Endodermal cell (in vitro differentiated cells): ENCODE measurements around the gene KDM2A. TPM values are rescaled to one million over a fixed set of nuclear protein-coding genes. Genes with fewer than 3 reads are reported as not detected.

Experiments
- DNase-seq: peaks from one replicate; pipeline ENCODE4 v3.0.0-alpha.2; 2017
- H3K27ac ChIP-seq: 2 replicates; pipeline ENCODE4 v1.5.1; 2013; ENCODE audit warnings: mild to moderate bottlenecking, low read depth, low read length, moderate library complexity
- H3K27me3 ChIP-seq: 2 replicates; pipeline ENCODE4 v1.6.1; 2013; ENCODE audit warnings: mild to moderate bottlenecking, low read length, moderate library complexity; ENCODE audit not compliant: insufficient read depth, control insufficient read depth, poor library complexity, severe bottlenecking
- H3K36me3 ChIP-seq: 2 replicates; pipeline ENCODE4 v1.7.0; 2013; ENCODE audit warnings: mild to moderate bottlenecking, low read length, moderate library complexity; ENCODE audit not compliant: control insufficient read depth, insufficient read depth
- H3K4me1 ChIP-seq: one replicate; pipeline ENCODE4 v1.7.0; 2013; ENCODE audit warnings: low read length; ENCODE audit not compliant: control insufficient read depth, insufficient read depth
- H3K4me3 ChIP-seq: 2 replicates; pipeline ENCODE4 v1.5.1; 2013; ENCODE audit warnings: mild to moderate bottlenecking, low read length, moderate library complexity
- H3K9ac ChIP-seq: 2 replicates; pipeline ENCODE4 v1.6.1; 2013; ENCODE audit warnings: mild to moderate bottlenecking, low read length, moderate library complexity; ENCODE audit not compliant: poor library complexity, severe bottlenecking; ENCODE audit errors: extremely low read depth
- H3K9me3 ChIP-seq: 2 replicates; pipeline ENCODE4 v1.6.1; 2013; ENCODE audit warnings: mild to moderate bottlenecking, low read length, moderate library complexity; ENCODE audit not compliant: control insufficient read depth
- H3K27ac Mint-ChIP-seq: 2 replicates; pipeline ENCODE4 v1.8.0; 2020; ENCODE audit warnings: mixed read lengths
- H3K27me3 Mint-ChIP-seq: 2 replicates; pipeline ENCODE4 v1.8.0; 2021; ENCODE audit warnings: mild to moderate bottlenecking, mixed read lengths; ENCODE audit not compliant: insufficient read depth
- H3K36me3 Mint-ChIP-seq: 2 replicates; pipeline ENCODE4 v1.8.0; 2020; ENCODE audit warnings: low read depth, mixed read lengths
- H3K4me1 Mint-ChIP-seq: 2 replicates; pipeline ENCODE4 v1.8.0; 2020; ENCODE audit warnings: mixed read lengths
- H3K4me3 Mint-ChIP-seq: 2 replicates; pipeline ENCODE4 v1.8.0; 2020; ENCODE audit warnings: mild to moderate bottlenecking, moderate library complexity, mixed read lengths
- H3K9me3 Mint-ChIP-seq: 2 replicates; pipeline ENCODE4 v1.8.0; 2020; ENCODE audit warnings: mild to moderate bottlenecking, mixed read lengths
- CTCF ChIP-seq: fragments of 200-600 bp; sonication (generic); conservative IDR thresholded peaks from 2 replicates; pipeline ENCODE4 v1.5.0; 2021; ENCODE audit warnings: antibody characterized with exemption, mild to moderate bottlenecking
- WGBS, 2 experiments: methylation state at CpG; one replicate each; pipeline versions ENCODE4 v1.1.5 to v1.1.7; 2013; ENCODE audit warnings: missing lambda C conversion rate in 2 of 2, mixed read lengths in 1 of 2; ENCODE audit not compliant: insufficient coverage in 1 of 2, insufficient read length in 1 of 2; 5-methylcytosine and 5-hydroxymethylcytosine counted together
- total RNA-seq, 2 donors: library from RNA; stranded (reverse); fragmentation: NEBNext Ultra II Directional in 1 of 2; extraction: Animal tissue kit (Norgen Biotek cat#: 25700) in 1 of 2; gene quantifications; 2 replicates in 1 of 2; 3 replicates in 1 of 2; pipeline ENCODE4 v1.2.1, GENCODE V29; 2021

The KDM2A gene
- total RNA-seq, 2 donors from 2014 or later, result 59.4 to 75.4 TPM

DNA sequence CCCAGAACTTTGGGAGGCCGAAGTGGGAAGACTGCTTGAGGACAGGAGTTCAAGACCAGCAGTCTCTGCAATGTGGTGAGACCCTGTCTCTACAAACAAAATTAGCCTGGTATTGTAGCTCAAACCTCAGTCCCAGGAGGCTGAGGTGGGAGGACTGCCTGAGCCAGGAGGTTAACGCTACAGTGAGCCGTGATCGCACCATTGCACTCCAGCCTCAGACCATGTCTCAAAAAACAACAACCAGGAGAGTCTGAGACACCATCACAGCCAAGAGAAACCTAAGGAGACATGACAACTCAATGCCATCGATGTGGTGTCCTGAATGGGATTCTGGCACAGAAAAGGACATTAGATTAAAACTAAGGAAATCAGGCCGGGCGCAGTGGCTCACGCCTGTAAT lies 28.3 kb upstream of the KDM2A start:
- Histone ChIP-seq H3K36me3 (no peaks in the 10 kb centered on the region), H3K9ac (no peak overlapping the region), H3K4me1 (no peaks in the 10 kb centered on the region), H3K4me3 (no peak overlapping the region), H3K9me3 (no peaks in the 10 kb centered on the region), H3K27ac (no peak overlapping the region), H3K27me3 (no peaks in the 10 kb centered on the region)
- H3K9me3 Mint-ChIP-seq, result no peaks in the 10 kb centered on the region
- no peaks in the 10 kb centered on the region for H3K27me3 Mint-ChIP-seq
- no peak for TF ChIP-seq CTCF
- no peaks in the 10 kb centered on the region for H3K36me3 Mint-ChIP-seq
- no peak overlapping the region for H3K27ac Mint-ChIP-seq
- WGBS, 2 experiments, result 94% methylated on average over 8 of the region's 8 CpGs
- DNase-seq, result no peak
- peaks cover 2% of the 10 kb centered on the region for H3K4me1 Mint-ChIP-seq
- no peak overlapping the region for H3K4me3 Mint-ChIP-seq

DNA sequence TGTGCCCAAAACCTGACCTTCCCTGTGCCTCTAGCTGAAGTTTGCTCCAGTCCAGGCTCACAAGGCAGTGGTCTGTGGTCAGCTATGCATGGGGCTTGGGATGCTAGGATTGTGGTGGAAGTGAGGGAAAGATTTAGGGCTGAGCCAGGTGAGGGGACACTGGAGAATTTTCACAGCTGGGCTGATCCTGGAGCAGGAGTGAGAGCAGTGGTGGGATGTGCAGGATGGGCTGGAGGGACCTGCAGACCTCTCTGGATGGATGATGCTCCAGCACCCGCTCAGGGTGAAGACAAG lies 23.9 kb upstream of the KDM2A start:
- H3K27me3 Mint-ChIP-seq, result no peaks in the 10 kb centered on the region
- H3K4me3 Mint-ChIP-seq, result no peak overlapping the region
- Histone ChIP-seq H3K36me3 (no peaks in the 10 kb centered on the region), H3K4me1 (no peaks in the 10 kb centered on the region), H3K4me3 (no peak overlapping the region), H3K27ac (no peak overlapping the region), H3K27me3 (no peaks in the 10 kb centered on the region), H3K9ac (no peak overlapping the region), H3K9me3 (no peaks in the 10 kb centered on the region)
- no peaks in the 10 kb centered on the region for H3K9me3 Mint-ChIP-seq
- WGBS, 2 experiments, result 93% methylated on average over 1 of the region's 1 CpG; no CpG with 5 or more reads in 1 of the 2 experiments
- no peak for DNase-seq
- TF ChIP-seq CTCF, result peak; percentile 11
- H3K4me1 Mint-ChIP-seq, result peaks cover 2% of the 10 kb centered on the region
- no peak overlapping the region for H3K27ac Mint-ChIP-seq
- no peaks in the 10 kb centered on the region for H3K36me3 Mint-ChIP-seq

DNA sequence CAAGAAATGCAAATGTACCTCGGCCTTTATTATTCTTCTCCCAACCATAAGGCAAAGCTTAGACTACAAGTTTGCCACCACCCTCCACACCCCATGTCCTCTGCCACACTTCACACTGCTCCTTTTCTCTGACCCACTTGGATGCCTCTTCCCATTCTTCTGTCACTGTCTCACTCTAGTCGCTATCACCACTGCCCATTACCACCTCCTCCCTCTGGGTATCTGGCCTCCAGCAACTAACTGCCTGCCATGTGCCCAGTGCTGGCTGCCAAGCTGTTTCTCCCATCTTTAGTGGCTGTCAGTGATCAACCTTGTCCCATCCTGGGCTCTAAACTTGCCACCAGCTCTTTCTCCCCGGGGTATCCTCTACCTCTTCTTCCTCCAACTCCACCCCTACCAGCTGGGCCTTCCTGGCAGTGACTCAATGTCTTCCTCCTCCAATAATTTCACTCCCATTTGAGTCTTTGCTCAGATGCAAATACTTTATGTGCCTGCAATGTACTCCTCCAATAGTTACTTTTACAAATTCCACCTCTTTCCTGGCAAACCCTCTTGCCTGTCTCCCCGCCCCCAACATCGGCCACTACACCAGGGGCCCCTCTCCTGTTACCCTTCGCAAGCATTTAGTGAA lies 20.1 kb upstream of the KDM2A start:
- 89 to 100% methylated on average over 1 to 6 of the region's 6 CpGs for whole genome bisulfite sequencing, 2 experiments
- H3K9me3 ChIP-seq, result no peaks in the 10 kb centered on the region
- no peak for DNase-seq
- H3K27me3 ChIP-seq, result no peaks in the 10 kb centered on the region
- no peaks in the 10 kb centered on the region for H3K4me1 ChIP-seq
- Mint-ChIP-seq H3K27ac (no peak overlapping the region), H3K36me3 (no peaks in the 10 kb centered on the region), H3K4me3 (no peak overlapping the region), H3K4me1 (peaks cover 2% of the 10 kb centered on the region), H3K9me3 (no peaks in the 10 kb centered on the region), H3K27me3 (no peaks in the 10 kb centered on the region)
- no peak overlapping the region for H3K9ac ChIP-seq
- H3K36me3 ChIP-seq, result no peaks in the 10 kb centered on the region
- no peak overlapping the region for H3K4me3 ChIP-seq
- TF ChIP-seq CTCF, result no peak
- H3K27ac ChIP-seq, result no peak overlapping the region
